T-cell (primary cell): Measurements from ENCODE around the gene APOBEC2. TPM values are rescaled to one million over a fixed set of nuclear protein-coding genes. Genes with fewer than 3 reads are reported as not detected.
A peak's percentile ranks its signal among the peaks of the same experiment; 100 is the strongest.

Experiments used
- ATAC-seq, 4 experiments: fragments of 200-7000 bp in 3 of 4; fragments of 150-1000 bp in 1 of 4; cut with Tn5 transposase; replicated peaks in 1 of 4; 1 replicate in 3 of 4; 2 replicates in 1 of 4; pipeline ENCODE4 v1.10.0; 2021; ENCODE audit warnings: moderate library complexity in 3 of 4, mild to moderate bottlenecking in 2 of 4, moderate number of reproducible peaks in 1 of 4
- CTCF ChIA-PET, 2 donors: fragments of 300-600 bp; sonication (Branson Sonifier 250); formaldehyde crosslinking; loops; one replicate each; lab custom pipeline; 2022; ENCODE audit warnings: antibody characterized with exemption in 2 of 2; lab: Charles Lee
- POLR2A ChIA-PET, 2 donors: fragments of 300-600 bp; sonication (Branson Sonifier 250); formaldehyde crosslinking; loops; one replicate each; lab custom pipeline; 2022; ENCODE audit warnings: antibody characterized with exemption in 2 of 2; lab: Charles Lee
- DNase-seq, 35 experiments: peaks; one replicate each; pipeline versions ENCODE4 v3.0.0 to v3.0.0-alpha.2; 2013 to 2023
- H3K27ac ChIP-seq: one replicate; pipeline ENCODE4 v1.5.1; 2013; ENCODE audit warnings: low read length
- H3K27me3 ChIP-seq, 2 experiments: replicated peaks in 1 of 2; 1 replicate in 1 of 2; 2 replicates in 1 of 2; pipeline versions ENCODE4 v1.6.1 to v1.7.0; 2013; ENCODE audit warnings: low read length in 1 of 2, mixed read lengths in 1 of 2; ENCODE audit not compliant: control insufficient read depth in 2 of 2, insufficient read depth in 2 of 2; ENCODE audit errors: extremely low read depth in 1 of 2
- H3K36me3 ChIP-seq, 2 donors: 1 replicate in 1 of 2; 2 replicates in 1 of 2; pipeline versions ENCODE4 v1.6.1 to v1.7.0; 2013; ENCODE audit warnings: low read length in 1 of 2; ENCODE audit not compliant: control insufficient read depth in 2 of 2, insufficient read depth in 1 of 2; ENCODE audit errors: extremely low read depth in 1 of 2
- H3K4me1 ChIP-seq, 2 experiments: 1 replicate in 1 of 2; 2 replicates in 1 of 2; pipeline versions ENCODE4 v1.6.1 to v1.7.0; 2013; ENCODE audit warnings: low read length in 2 of 2, mixed read lengths in 1 of 2; ENCODE audit not compliant: insufficient read depth in 2 of 2, control insufficient read depth in 1 of 2; ENCODE audit errors: extremely low read depth in 1 of 2
- H3K4me3 ChIP-seq, 2 donors: 1 replicate in 1 of 2; 2 replicates in 1 of 2; pipeline versions ENCODE4 v1.5.1 to v1.7.0; 2013; ENCODE audit warnings: mild to moderate bottlenecking in 2 of 2, low read length in 1 of 2, moderate library complexity in 1 of 2; ENCODE audit not compliant: control insufficient read depth in 1 of 2; ENCODE audit errors: extremely low read depth in 1 of 2
- H3K9me3 ChIP-seq: 2 replicates; pipeline ENCODE4 v1.7.0; 2013
- H3K27ac Mint-ChIP-seq, 2 donors: one replicate each; pipeline ENCODE4 v1.8.0; 2020 to 2021; ENCODE audit warnings: mild to moderate bottlenecking in 2 of 2, mixed read lengths in 2 of 2
- H3K27me3 Mint-ChIP-seq, 2 donors: one replicate each; pipeline ENCODE4 v1.8.0; 2021 to 2022; ENCODE audit warnings: mixed read lengths in 2 of 2
- H3K36me3 Mint-ChIP-seq: one replicate; pipeline ENCODE4 v1.8.0; 2021; ENCODE audit warnings: mixed read lengths
- H3K4me1 Mint-ChIP-seq, 3 donors: one replicate each; pipeline ENCODE4 v1.8.0; 2020 to 2022; ENCODE audit warnings: mixed read lengths in 3 of 3, mild to moderate bottlenecking in 1 of 3
- H3K4me3 Mint-ChIP-seq, 3 donors: one replicate each; pipeline ENCODE4 v1.8.0; 2020 to 2022; ENCODE audit warnings: mild to moderate bottlenecking in 3 of 3, mixed read lengths in 3 of 3, moderate library complexity in 3 of 3
- H3K9me3 Mint-ChIP-seq, 3 donors: one replicate each; pipeline ENCODE4 v1.8.0; 2020 to 2022; ENCODE audit warnings: mixed read lengths in 3 of 3
- WGBS: methylation state at CpG from one replicate; pipeline ENCODE4 v1.1.5; 2013; ENCODE audit warnings: missing lambda C conversion rate; ENCODE audit not compliant: insufficient coverage; 5-methylcytosine and 5-hydroxymethylcytosine counted together
- total RNA-seq, 35 experiments: library from RNA in 6 of 35; stranded (reverse) in 6 of 35; fragments of 120-200 nt in 1 of 35; gene quantifications; one replicate each; pipeline versions ENCODE4 v1.2.1 to v1.2.4 and lab custom pipeline; 2013 to 2026

The APOBEC2 gene
- total RNA-seq, 5 donors from 2014 or later (not counting 1 experiment from before 2014, with no cell fraction given): not detected

DNA sequence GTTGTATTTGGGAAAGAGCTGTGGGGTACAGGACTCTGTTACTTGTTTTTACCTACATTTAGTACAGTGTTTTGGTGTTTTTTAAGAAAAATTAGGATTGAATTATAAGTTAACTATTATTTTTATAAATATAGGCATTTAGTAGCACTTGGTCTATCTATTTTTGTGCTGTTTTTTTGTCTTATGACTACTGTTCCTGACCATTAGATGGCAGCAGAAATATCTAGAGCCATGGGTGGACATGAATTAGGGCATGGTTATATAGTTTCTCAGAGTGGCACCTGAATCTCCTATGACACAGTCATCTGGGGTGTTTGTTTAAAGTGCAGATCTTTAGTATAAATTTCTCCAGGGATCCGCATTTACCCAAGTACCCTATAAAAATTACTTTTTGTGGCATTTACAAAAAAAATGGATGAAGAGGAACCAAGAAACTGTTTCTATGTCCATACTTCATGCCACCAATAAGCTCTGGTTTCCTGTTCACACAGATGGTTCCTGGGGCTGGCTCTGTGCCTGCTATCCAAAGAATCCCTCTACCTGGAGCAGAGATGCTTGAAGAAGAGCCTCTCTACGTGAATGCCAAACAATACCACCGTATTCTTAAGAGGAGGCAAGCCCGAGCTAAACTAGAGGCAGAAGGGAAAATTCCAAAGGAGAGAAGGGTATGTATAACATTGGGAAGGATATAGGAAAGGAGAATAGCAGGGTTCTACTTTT lies 39.6 kb downstream of the APOBEC2 start:
- ATAC-seq (no peak), DNase-seq (no peak)
- Histone ChIP-seq H3K27ac (no peak overlapping the region), H3K9me3 (no peaks in the 10 kb centered on the region), H3K27me3 (no peaks in the 10 kb centered on the region), H3K4me3 (no peak overlapping the region), H3K4me1 (no peaks in the 10 kb centered on the region), H3K36me3 (peaks cover 9 to 94% of the 10 kb centered on the region in 2 donors)
- Mint-ChIP-seq H3K4me1 (peaks cover 3 to 7% (median 4%) of the 10 kb centered on the region in 3 donors), H3K9me3 (no peaks in the 10 kb centered on the region), H3K27me3 (no peaks in the 10 kb centered on the region), H3K27ac (no peak overlapping the region), H3K4me3 (no peak overlapping the region), H3K36me3 (peaks cover 71% of the 10 kb centered on the region)
- ChIA-PET CTCF (interaction anchor here (0.5 to 1.7 kb wide), 6 partner anchors 10 to 589 kb away, joined by 3 to 5 read pairs (median 4); no protein-coding TSS in a partner anchor), POLR2A (interaction anchor here in 1 of 2 donors (0.6 kb wide), 1 partner anchor 1074 kb away, joined by 3 read pairs; no protein-coding TSS in a partner anchor)
- WGBS: 100% methylated on average over 2 of the region's 4 CpGs

DNA sequence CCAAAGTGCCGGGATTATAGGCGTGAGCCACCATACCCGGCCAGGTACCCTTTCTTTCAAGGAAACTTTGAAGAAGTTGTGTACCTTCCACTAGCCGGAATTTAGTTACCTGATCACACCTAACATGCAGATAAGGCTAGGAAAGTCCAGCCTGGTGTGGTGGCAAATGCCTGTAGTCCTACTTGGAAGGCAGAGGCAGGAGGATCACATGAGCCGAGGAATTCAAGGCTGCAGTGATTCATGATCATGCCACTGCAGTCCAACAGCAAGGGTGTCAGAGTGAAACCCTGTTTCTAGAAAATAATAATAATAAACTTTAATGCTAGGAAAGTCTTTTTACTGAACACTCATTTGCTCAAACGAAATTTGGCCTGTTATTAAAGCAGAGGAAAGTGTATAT lies 40.7 kb downstream of the APOBEC2 start:
- POLR2A ChIA-PET: interaction anchor here in 1 of 2 donors (0.7 kb wide), 1 partner anchor 9 kb away, joined by 4 read pairs; no protein-coding TSS in a partner anchor
- peaks cover 8 to 11% (median 8%) of the 10 kb centered on the region in 3 donors for H3K4me1 Mint-ChIP-seq
- no peaks in the 10 kb centered on the region for H3K27me3 ChIP-seq

DNA sequence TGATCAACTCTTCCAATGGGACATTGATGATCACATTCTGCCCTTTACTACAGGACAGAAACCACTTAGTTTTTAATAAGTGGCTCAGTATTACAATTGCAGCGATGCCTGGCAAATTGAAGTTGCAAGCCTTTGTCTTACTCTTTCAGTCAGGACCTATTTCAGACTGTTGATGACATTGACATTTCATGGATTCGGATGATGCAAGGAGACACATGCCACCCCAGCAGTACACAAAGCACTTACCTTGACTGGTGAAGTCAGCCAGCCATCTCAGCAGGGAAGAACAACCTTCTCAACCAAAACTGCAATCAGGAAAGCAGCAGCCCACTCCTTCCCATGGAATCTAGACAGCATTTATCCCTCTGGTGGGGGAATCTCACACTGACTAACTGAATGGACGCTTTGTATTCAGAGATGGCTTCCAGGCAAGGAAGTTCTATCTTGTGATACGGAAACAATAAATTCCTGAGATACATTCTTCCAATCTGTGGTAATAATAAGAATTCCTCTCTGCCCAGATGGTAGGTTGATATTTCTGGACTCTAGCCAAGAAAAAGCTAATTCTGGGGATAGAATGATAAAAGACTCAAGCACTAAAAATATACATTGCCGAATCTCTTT lies 44.6 kb downstream of the APOBEC2 start:
- ATAC-seq (no peak), DNase-seq (no peak)
- H3K4me1 ChIP-seq: no peaks in the 10 kb centered on the region
- H3K9me3 ChIP-seq: no peaks in the 10 kb centered on the region
- H3K9me3 Mint-ChIP-seq: no peaks in the 10 kb centered on the region
- H3K27ac ChIP-seq: no peak overlapping the region
- 94% methylated on average over 2 of the region's 5 CpGs for whole genome bisulfite sequencing
- no peak overlapping the region for H3K27ac Mint-ChIP-seq
- ChIA-PET CTCF (no interaction called here), POLR2A (no interaction called here)
- H3K4me3 ChIP-seq: no peak overlapping the region
- no peak overlapping the region for H3K4me3 Mint-ChIP-seq
- no peaks in the 10 kb centered on the region for H3K27me3 ChIP-seq
- no peaks in the 10 kb centered on the region for H3K27me3 Mint-ChIP-seq
- peaks cover 66% of the 10 kb centered on the region for H3K36me3 Mint-ChIP-seq
- H3K4me1 Mint-ChIP-seq: peaks cover 17 to 20% (median 19%) of the 10 kb centered on the region in 3 donors
- peaks cover 15 to 92% of the 10 kb centered on the region in 2 donors for H3K36me3 ChIP-seq

More for the DNA sequence above, 40.7 kb downstream of the APOBEC2 start:
- Mint-ChIP-seq H3K4me3 (no peak overlapping the region), H3K9me3 (no peaks in the 10 kb centered on the region), H3K27me3 (no peaks in the 10 kb centered on the region), H3K27ac (no peak overlapping the region), H3K36me3 (peaks cover 80% of the 10 kb centered on the region)
- CTCF ChIA-PET: interaction anchor here in 1 of 2 donors (1.2 kb wide), 1 partner anchor 9 kb away, joined by 4 read pairs; no protein-coding TSS in a partner anchor
- H3K4me1 ChIP-seq: no peaks in the 10 kb centered on the region
- no peak for ATAC-seq
- H3K9me3 ChIP-seq: no peaks in the 10 kb centered on the region
- peaks cover 12 to 97% of the 10 kb centered on the region in 2 donors for H3K36me3 ChIP-seq
- no peak for DNase-seq
- no peak overlapping the region for H3K27ac ChIP-seq
- no peak overlapping the region for H3K4me3 ChIP-seq
- 100% methylated on average over 3 of the region's 6 CpGs for WGBS

DNA sequence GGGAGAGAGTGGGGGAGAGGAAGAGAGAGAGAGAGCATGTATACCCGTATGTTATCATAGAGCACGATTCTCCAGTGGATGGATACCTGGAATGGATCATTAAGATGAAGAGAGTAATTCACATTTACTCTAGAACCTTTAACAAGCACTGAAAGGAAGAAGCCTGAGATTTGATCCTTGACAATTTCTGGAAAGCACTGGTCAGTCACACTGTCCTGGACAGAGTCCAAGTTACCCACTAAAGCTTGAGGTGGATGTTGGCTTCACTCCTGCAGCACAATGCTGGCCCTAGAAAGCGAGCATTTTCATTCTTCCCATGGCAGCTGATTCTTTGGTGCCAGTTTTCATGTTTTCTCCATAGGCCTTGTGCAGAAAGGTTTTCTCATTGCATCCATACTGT lies 45.4 kb downstream of the APOBEC2 start:
- no peak overlapping the region for H3K4me3 ChIP-seq
- WGBS: no CpG with 5 or more reads among the region's 3 CpGs
- ATAC-seq: no peak
- no peak for DNase-seq
- H3K27ac ChIP-seq: no peak overlapping the region
- H3K27ac Mint-ChIP-seq: no peak overlapping the region
- no peaks in the 10 kb centered on the region for H3K9me3 ChIP-seq
- no peaks in the 10 kb centered on the region for H3K9me3 Mint-ChIP-seq
- no peaks in the 10 kb centered on the region for H3K27me3 ChIP-seq
- peaks cover 61% of the 10 kb centered on the region for H3K36me3 Mint-ChIP-seq
- CTCF ChIA-PET: no interaction called here
- H3K4me1 ChIP-seq: no peaks in the 10 kb centered on the region
- H3K4me3 Mint-ChIP-seq: no peak overlapping the region
- H3K36me3 ChIP-seq: peaks cover 11 to 84% of the 10 kb centered on the region in 2 donors
- POLR2A ChIA-PET: no interaction called here
- H3K4me1 Mint-ChIP-seq: peaks cover 17 to 20% (median 19%) of the 10 kb centered on the region in 3 donors
- no peaks in the 10 kb centered on the region for H3K27me3 Mint-ChIP-seq

DNA sequence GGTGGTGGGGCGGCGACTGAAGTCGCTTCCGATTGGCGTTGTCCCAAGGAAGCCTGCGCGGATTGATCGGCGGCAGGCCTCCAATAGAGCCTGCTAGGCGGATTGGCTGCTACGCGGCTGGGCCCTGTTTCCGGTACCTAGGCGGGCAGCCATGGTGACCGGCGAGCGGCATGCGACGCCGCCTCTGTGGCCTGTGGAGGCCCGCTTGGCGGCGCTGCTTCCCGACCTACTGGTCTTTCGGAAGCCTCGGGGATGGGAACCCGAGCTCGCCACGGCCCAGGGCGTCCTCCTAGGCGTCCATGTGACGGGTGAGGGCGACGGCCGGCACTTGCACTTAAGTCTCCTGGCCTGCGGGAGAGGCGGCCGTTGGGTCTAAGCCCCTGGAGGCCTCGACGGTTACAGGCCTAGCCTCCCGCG lies 47.9 kb downstream of the APOBEC2 start:
- H3K4me3 Mint-ChIP-seq: peak overlapping the region in 2 of 3 donors; percentile 39 to 64
- Histone ChIP-seq H3K27me3 (no peaks in the 10 kb centered on the region), H3K36me3 (peaks cover 11 to 59% of the 10 kb centered on the region in 2 donors), H3K27ac (no peak overlapping the region), H3K9me3 (no peaks in the 10 kb centered on the region), H3K4me3 (no peak overlapping the region), H3K4me1 (no peaks in the 10 kb centered on the region)
- 95% methylated on average over 40 of the region's 42 CpGs for WGBS
- peaks cover 45% of the 10 kb centered on the region for H3K36me3 Mint-ChIP-seq
- ATAC-seq: peak in 1 of 4 experiments; percentile 93
- H3K9me3 Mint-ChIP-seq: no peaks in the 10 kb centered on the region
- peak in 9 of 35 experiments; percentile 13 to 44 (median 37) for DNase-seq
- no peaks in the 10 kb centered on the region for H3K27me3 Mint-ChIP-seq
- ChIA-PET POLR2A (no interaction called here), CTCF (no interaction called here)
- peaks cover 13 to 15% (median 15%) of the 10 kb centered on the region in 3 donors for H3K4me1 Mint-ChIP-seq
- no peak overlapping the region for H3K27ac Mint-ChIP-seq

DNA sequence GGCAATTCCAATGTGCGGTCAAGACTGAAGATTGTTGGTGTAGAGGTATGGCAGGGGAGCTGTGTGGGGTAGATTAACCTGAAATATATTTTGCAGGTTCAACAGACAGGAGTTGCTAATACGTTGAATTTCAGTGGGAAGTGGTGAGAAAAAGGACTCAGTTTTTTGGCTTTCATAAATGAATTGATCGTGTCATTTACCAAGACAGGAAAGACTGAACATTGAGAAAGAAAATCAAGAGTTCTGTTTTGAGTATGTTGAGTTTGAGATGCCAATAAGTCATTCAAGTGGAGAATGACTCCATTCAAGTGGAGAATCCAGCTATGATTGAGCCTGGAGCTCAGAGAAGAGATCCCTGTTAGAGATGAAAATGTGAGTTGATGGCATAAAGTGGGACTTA lies 50.8 kb downstream of the APOBEC2 start:
- Histone ChIP-seq H3K27ac (no peak overlapping the region), H3K36me3 (peaks cover 3 to 29% of the 10 kb centered on the region in 2 donors), H3K4me1 (no peaks in the 10 kb centered on the region), H3K4me3 (no peak overlapping the region), H3K9me3 (no peaks in the 10 kb centered on the region), H3K27me3 (no peaks in the 10 kb centered on the region)
- no peaks in the 10 kb centered on the region for H3K27me3 Mint-ChIP-seq
- CTCF ChIA-PET: interaction anchor here (0.7 to 1.1 kb wide), 3 partner anchors 11 to 206 kb away, joined by 3 read pairs; no protein-coding TSS in a partner anchor
- no peaks in the 10 kb centered on the region for H3K9me3 Mint-ChIP-seq
- peaks cover 6 to 11% (median 10%) of the 10 kb centered on the region in 3 donors for H3K4me1 Mint-ChIP-seq
- peaks cover 22% of the 10 kb centered on the region for H3K36me3 Mint-ChIP-seq
- no peak for ATAC-seq
- WGBS: 43% methylated on average over 3 of the region's 3 CpGs
- POLR2A ChIA-PET: interaction anchor here in 1 of 2 donors (0.6 kb wide), 1 partner anchor 11 kb away, joined by 10 read pairs; no protein-coding TSS in a partner anchor
- H3K27ac Mint-ChIP-seq: no peak overlapping the region
- DNase-seq: no peak
- H3K4me3 Mint-ChIP-seq: no peak overlapping the region
